Smooth muscle cell (in vitro differentiated cells): ENCODE data around the gene MRPS14. TPM values are rescaled to one million over a fixed set of nuclear protein-coding genes. Genes with fewer than 3 reads are reported as not detected.

Experiments used
- DNase-seq: peaks from one replicate; lab custom pipeline; 2025; ENCODE audit not compliant: unreplicated experiment; lab: John Stamatoyannopoulos, UW
- H2AFZ ChIP-seq: fragments of 200-600 bp; sonication (generic); 2 replicates; pipeline ENCODE4 v1.6.0; 2016; ENCODE audit warnings: antibody characterized with exemption, low read depth, mild to moderate bottlenecking
- H3F3A ChIP-seq: fragments of 200-600 bp; sonication (generic); 2 replicates; pipeline ENCODE4 v1.6.0; 2017; ENCODE audit warnings: antibody characterized with exemption, low read depth
- H3K27ac ChIP-seq: fragments of 200-600 bp; sonication (generic); 2 replicates; pipeline ENCODE4 v1.5.1; 2016; ENCODE audit warnings: low read depth, mild to moderate bottlenecking
- H3K27me3 ChIP-seq: fragments of 200-600 bp; sonication (generic); 2 replicates; pipeline ENCODE4 v1.6.1; 2016; ENCODE audit warnings: low read depth, mild to moderate bottlenecking
- H3K36me3 ChIP-seq: fragments of 200-600 bp; sonication (generic); 2 replicates; pipeline ENCODE4 v1.5.1; 2016; ENCODE audit warnings: low read depth
- H3K4me1 ChIP-seq: fragments of 200-600 bp; sonication (generic); 2 replicates; pipeline ENCODE4 v1.5.1; 2016; ENCODE audit warnings: low read depth
- H3K4me2 ChIP-seq: fragments of 200-600 bp; sonication (generic); 2 replicates; pipeline ENCODE4 v1.6.0; 2016; ENCODE audit warnings: mild to moderate bottlenecking
- H3K4me3 ChIP-seq: fragments of 200-600 bp; sonication (generic); 2 replicates; pipeline ENCODE4 v1.5.1; 2016; ENCODE audit warnings: mild to moderate bottlenecking
- H3K79me2 ChIP-seq: fragments of 200-600 bp; sonication (generic); 2 replicates; pipeline ENCODE4 v1.6.0; 2016; ENCODE audit warnings: low read depth, mild to moderate bottlenecking
- H3K9ac ChIP-seq: fragments of 200-600 bp; sonication (generic); 2 replicates; pipeline ENCODE4 v1.6.0; 2016; ENCODE audit warnings: low read depth
- H3K9me3 ChIP-seq: fragments of 200-600 bp; sonication (generic); replicated peaks from 2 replicates; pipeline ENCODE4 v1.5.1; 2016; ENCODE audit warnings: low read depth
- H4K20me1 ChIP-seq: fragments of 200-600 bp; sonication (generic); 2 replicates; pipeline ENCODE4 v1.6.0; 2016; ENCODE audit warnings: low read depth
- CTCF ChIP-seq: fragments of 200-600 bp; sonication (generic); IDR thresholded peaks from 2 replicates; pipeline ENCODE4 v1.5.1; 2017; ENCODE audit warnings: borderline replicate concordance, mild to moderate bottlenecking, antibody characterized with exemption; ENCODE audit not compliant: insufficient read depth, poor library complexity, severe bottlenecking
- WGBS: methylation state at CpG from one replicate; pipeline ENCODE4 v1.1.7; 2016; ENCODE audit warnings: low lambda C conversion rate; 5-methylcytosine and 5-hydroxymethylcytosine counted together
- polyA plus RNA-seq: library from polyadenylated mRNA; unstranded; fragments of >200 nt; fragmentation: Nextera tagmentation; extraction: Ambion mirVana; gene quantifications from 2 replicates; pipeline ENCODE4 v1.2.1, GENCODE V29; 2016
- total RNA-seq: library from RNA; depleted of rRNA; stranded (reverse); fragments of >200 nt; gene quantifications from 2 replicates; pipeline ENCODE4 v1.2.3, GENCODE V29; 2014

Gene MRPS14
- total and polyA plus RNA-seq, 2 experiments from 2014 or later = 29.1 to 57.2 TPM

- Histone ChIP-seq H2AFZ (no peak overlapping the region), H3K9me3 (no peaks in the 10 kb centered on the region), H3K27me3 (no peaks in the 10 kb centered on the region), H3K36me3 (no peaks in the 10 kb centered on the region), H3K79me2 (no peaks in the 10 kb centered on the region), H3K4me1 (no peaks in the 10 kb centered on the region), H3F3A (no peaks in the 10 kb centered on the region), H3K4me3 (no peak overlapping the region), H4K20me1 (no peaks in the 10 kb centered on the region), H3K9ac (peak overlapping the region; percentile 4), H3K4me2 (no peak overlapping the region), H3K27ac (peak overlapping the region; percentile 37)
- no peak for DNase-seq
- WGBS = 62% methylated on average over 3 of the region's 3 CpGs
- TF ChIP-seq CTCF = no peak
Measured at GRCh38 chr1:175036476-175036875, 13.3 kb upstream of the MRPS14 start.

- Histone ChIP-seq H3K4me3 (no peak overlapping the region), H3K36me3 (no peaks in the 10 kb centered on the region), H3K79me2 (no peaks in the 10 kb centered on the region), H3F3A (no peaks in the 10 kb centered on the region), H2AFZ (no peak overlapping the region), H3K27me3 (no peaks in the 10 kb centered on the region), H3K9ac (no peak overlapping the region), H3K9me3 (no peaks in the 10 kb centered on the region), H3K4me1 (no peaks in the 10 kb centered on the region), H3K4me2 (no peak overlapping the region), H4K20me1 (no peaks in the 10 kb centered on the region), H3K27ac (peak overlapping the region; percentile 37)
- no peak for DNase-seq
- 67% methylated on average over 6 of the region's 6 CpGs for WGBS
- no peak for TF ChIP-seq CTCF
Measured at GRCh38 chr1:175035865-175036264, 12.6 kb upstream of the MRPS14 start.

- H3K36me3 ChIP-seq = no peaks in the 10 kb centered on the region
- DNase-seq = no peak
- no peaks in the 10 kb centered on the region for H3K79me2 ChIP-seq
- no peaks in the 10 kb centered on the region for H3K9me3 ChIP-seq
- no peak overlapping the region for H2AFZ ChIP-seq
- H3K4me2 ChIP-seq = no peak overlapping the region
- no peaks in the 10 kb centered on the region for H3K4me1 ChIP-seq
- H3K4me3 ChIP-seq = no peak overlapping the region
- H3K27me3 ChIP-seq = no peaks in the 10 kb centered on the region
- no peak overlapping the region for H3K27ac ChIP-seq
- H3F3A ChIP-seq = no peaks in the 10 kb centered on the region
- H4K20me1 ChIP-seq = no peaks in the 10 kb centered on the region
- no peak for TF ChIP-seq CTCF
- H3K9ac ChIP-seq = no peak overlapping the region
- WGBS = 76% methylated on average over 2 of the region's 2 CpGs
Measured at GRCh38 chr1:175034775-175035174, 11.6 kb upstream of the MRPS14 start.

GRCh38 chr1:175033953-175034352, 10.7 kb upstream of the MRPS14 start:
- Histone ChIP-seq H3K79me2 (no peaks in the 10 kb centered on the region), H3K36me3 (no peaks in the 10 kb centered on the region), H3K9ac (no peak overlapping the region), H3K4me3 (no peak overlapping the region), H3K9me3 (no peaks in the 10 kb centered on the region), H3K27ac (no peak overlapping the region), H3K4me2 (no peak overlapping the region), H2AFZ (no peak overlapping the region), H3K27me3 (no peaks in the 10 kb centered on the region), H3F3A (peaks cover 4% of the 10 kb centered on the region), H3K4me1 (no peaks in the 10 kb centered on the region), H4K20me1 (no peaks in the 10 kb centered on the region)
- 95% methylated on average over 4 of the region's 4 CpGs for WGBS
- TF ChIP-seq CTCF = no peak
- DNase-seq = no peak
